Kidney glomerular epithelial cell (primary cell): ENCODE results near the gene RNF217.
"Not testable (repeated sequence)": the region's sequence is repeated elsewhere in the genome, so short reads cannot be mapped to it uniquely, and the experiment has no call there.

Source experiments
- DNase-seq: peaks from one replicate; lab custom pipeline; 2025; lab: John Stamatoyannopoulos, UW

Gene RNF217

DNA sequence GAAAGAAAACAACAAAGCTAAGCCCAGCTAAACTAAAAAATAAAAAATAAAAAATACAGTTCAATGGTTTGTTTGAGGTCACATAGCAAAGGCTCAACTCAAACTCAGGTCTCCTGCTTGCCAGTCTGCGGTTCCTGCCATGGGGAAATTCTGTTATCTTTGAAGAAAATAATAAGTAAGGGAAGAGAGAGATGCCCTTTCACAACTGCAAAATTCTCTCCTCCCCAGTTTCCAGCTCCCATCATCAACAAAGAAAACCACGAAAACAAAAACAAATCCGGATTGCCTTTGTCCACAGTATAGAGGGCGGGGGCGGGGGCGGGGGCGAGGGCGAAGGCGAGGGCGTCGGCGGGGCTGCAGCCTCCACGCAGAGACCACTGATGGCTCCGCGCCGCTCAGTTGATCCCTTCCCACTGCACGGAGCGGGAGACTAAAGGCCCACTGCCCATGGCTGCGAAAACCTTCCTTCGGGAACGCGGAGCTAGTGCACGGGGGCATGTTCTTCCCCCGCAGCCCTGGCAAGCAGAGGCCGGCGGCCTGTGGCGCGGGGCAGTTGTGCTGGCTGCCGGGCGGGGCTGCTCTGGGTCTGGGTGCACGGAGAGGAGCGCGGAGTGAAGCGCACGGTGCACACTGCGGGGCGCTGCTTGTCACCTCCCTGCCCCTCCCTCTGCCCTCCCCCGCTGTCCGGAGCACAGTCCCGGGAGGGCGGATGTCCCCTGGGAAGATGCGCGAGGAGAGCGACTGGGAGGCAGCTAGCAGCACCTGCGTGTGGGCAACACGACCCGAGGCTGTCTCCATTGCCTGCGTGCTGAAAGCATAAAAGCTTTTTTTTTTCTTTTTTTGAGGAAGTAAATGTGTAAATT lies 137.2 kb downstream of the RNF217 start:
- DNase-seq: no peak

DNA sequence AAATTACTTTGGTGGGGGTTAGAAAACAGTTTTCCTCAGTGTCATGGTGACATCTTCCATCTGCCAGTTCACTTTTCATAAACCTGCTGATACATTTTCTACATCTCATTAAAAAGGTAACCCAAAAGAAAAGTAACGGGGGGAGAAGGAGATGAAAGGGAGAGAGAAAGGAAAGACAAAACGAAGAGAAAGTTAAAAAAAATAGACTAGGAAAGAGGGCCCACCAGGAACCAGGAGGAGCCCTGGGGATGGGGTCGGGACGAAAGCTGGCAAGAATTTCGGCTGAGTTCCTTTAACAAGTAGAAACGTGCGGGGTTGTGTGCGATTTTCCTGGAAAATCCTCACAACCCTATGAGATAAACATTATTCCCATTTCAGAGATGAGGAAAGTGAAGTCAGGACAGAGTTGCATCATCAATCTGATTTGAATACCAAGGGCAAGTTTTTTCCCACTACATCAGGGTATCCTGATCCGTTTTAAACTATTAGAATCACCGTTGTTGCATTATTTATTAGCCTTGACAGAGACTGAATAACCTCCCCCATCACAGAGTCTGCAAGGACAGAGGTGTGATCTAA lies 137.9 kb downstream of the RNF217 start:
- DNase-seq: no peak

DNA sequence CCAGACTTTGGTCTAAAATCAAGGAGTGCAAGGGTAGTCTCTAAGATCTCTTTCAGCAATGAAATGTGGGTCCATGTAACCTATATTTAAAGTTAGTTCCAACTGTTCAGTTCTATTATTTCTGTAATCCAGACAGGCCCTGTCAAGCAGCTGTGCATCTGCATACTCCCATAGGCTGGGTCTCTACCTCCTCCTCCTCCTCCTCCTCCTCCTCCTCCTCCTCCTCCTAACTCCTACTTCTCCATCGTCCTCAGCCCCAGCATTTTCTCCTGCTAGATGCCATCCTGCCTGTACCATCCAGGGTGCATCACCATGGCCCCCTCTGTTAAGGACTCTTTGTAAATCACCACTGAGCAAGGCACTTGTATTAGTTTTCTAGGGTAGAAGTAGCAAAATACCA lies 138.9 kb downstream of the RNF217 start:
- no peak for DNase-seq

DNA sequence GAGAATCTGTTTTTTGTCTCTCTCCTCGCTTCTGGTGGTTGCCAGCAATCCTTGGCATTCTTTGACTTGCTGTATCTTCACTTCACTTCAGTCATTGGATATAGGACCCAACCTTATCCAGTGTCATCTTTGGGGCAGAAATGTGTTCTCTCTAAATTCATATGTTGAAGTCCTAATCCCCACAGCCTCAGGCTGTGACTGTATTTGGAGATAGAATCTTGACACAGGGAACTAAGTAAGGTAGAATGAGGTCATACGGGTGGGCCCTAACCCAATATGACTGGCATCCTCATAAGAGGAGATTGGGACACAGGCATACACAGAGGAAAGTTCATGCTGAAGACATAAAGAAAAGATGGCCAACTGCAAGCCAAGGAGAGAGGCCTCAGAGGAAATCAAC lies 139.4 kb downstream of the RNF217 start:
- no peak for DNase-seq

DNA sequence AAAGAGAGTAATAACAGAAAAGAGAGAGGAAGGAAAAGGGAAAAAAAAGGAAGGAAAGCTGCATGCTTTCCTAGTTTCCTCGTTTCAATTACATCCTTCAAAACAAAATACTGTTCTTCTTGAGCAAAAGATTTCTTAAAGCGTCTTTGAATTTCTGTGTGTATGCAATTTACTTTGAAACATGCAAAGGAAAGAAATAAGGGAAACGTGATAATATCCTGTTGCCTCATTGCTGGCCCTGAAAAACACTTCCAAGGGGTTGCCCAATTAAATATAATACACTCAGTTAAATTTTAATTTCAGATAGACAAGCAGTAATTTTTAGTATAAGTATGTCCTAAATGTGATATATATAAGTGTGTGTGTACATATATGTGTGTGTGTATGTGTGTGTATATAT lies 140.2 kb downstream of the RNF217 start:
- no peak for DNase-seq

DNA sequence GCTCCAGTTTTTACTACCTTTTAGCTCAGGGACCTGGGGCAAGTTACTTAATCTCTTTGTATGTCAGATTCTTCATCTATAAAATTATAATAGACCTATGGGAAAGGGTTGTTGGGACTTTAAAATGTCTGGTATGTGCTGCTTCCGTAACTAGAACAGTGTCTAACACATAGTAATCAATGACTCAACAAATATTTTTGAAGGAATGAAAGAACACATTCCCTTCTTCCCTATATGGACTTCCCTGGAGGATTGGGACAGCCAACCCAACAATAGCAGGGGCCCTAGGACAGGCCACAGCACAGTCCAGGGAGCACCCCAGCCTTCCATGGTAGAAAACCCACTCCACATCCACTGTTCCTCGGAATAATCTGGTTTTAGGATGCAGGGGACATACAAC lies 140.7 kb downstream of the RNF217 start:
- DNase-seq: peak; percentile 79

DNA sequence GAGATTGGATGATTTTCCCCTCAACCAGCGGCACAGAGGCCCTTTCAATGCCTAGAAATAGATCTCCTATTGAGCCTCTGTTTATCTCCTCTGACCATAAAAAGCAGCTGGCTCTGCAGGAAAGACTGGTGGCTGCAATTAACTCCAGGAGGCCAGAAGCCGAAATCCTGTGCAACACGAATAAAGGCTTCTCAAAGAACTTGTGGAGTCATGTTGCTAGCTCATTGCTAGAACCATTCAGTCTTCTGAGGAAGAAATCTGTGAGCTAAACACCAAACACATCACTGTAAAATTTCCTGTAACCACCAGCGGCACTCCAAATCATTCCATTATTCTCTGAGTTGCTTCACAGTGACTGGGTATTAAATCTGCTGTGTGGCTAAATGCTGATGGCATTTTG lies 142.2 kb downstream of the RNF217 start:
- DNase-seq: no peak

DNA sequence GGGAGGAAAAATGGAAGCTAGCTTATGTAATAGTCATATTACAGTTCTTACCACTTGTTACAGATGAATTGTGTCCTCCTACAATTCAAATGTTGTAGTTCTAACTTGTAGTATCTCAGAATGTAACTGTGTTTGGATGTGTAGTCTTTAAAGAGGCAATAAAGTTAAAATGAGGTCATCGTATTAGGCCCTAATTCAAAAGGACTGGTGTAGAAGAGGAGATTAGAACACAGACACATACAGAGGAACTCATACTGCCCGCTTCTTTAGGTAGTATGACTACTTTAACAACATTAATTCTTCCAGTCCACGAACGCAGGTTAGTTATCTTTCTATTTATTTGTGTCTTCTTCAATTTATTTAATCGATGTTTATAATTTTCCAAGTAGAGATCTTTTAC lies 144.8 kb downstream of the RNF217 start:
- no peak for DNase-seq

DNA sequence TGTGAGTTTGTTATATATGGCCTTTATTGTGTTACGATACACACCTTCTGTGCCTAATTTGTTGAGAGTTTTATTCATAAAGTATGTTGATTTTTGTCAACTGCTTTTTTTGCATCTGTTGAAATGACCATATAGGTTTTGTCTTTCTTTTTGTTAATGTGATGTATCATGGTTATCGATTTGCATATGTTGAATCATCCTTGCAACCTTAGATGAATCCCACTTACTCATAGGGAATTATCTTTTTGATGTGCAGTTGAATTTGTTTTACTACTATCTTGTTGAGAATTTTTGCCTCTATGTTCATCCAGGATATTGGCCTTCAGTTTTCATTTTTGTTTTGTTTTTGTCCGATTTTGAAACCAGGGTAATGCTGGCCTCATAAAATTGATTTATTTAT lies 145.7 kb downstream of the RNF217 start:
- DNase-seq: no peak

DNA sequence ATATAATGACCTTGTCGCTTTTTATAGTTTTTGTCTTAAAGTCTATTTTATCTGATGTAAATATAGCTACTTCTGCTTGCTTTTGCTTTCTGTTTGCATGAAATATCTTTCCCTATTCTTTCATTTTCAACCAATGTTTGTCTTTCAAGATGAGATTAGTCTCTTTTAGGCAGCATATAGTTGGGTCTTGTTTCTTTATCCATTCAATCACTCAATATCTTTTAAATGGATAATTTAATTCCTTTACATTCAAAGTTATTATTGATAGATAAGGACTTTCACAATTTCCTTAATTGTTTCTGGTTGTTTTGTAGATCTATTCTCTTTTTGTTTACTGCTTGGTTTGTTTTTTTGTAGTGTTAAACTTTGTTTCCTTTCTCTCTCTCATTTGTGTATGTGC lies 147.8 kb downstream of the RNF217 start:
- DNase-seq: no peak

DNA sequence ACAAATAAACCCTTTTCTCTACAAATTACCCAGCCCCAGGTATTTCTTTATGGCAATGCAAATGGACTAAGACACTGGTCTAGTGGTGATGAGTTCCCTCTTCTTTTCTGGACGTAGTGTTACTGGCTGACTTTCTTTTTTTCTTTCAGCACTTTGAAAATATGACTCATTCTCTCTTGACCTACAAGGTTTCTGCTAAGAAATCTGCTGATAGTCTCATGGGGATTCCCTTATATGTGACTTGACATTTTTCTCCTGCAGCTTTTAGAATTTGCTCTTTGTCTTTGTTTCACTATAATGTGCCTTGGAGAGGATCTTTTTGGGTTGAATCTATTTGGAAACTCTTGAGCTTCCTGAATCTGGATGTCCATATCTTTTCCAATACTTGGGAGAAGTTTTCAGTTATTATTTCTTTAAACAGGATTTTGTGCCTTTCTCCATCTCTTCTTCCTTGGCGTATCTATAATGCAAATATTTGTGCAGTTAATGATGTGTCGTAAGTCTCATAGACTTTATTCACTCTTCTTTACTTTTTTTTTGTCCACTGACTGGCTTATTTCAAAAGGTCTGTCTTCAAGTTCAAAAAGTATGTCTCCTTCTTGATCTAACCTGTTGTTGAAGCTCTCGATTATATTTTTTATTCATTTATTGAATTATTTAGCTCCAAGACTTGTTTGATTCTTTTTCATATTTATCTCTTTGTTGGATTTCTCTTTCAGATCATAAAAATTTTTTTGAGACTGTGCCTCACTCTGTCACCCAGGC lies 149.2 kb downstream of the RNF217 start:
- DNase-seq: no peak

DNA sequence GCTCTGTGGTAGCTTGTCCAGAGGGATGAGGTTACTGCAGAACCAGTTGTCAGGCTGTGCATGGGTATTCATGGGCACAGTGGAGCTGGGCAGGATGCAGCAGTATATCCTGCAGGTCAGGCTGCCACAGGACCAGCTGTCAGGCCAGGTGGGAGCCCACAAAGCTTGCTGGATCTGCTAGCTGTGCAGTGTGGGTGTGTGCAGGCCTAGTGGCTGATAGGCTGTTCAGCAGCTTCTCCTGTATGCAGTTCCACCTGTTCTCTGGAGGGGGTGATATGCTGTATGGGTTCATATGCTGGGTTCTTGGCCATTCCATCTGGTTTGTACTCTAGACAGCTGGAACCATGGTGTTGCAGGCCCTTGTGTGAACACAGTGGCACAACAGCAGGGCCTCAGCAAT lies 150.7 kb downstream of the RNF217 start:
- no peak for DNase-seq

DNA sequence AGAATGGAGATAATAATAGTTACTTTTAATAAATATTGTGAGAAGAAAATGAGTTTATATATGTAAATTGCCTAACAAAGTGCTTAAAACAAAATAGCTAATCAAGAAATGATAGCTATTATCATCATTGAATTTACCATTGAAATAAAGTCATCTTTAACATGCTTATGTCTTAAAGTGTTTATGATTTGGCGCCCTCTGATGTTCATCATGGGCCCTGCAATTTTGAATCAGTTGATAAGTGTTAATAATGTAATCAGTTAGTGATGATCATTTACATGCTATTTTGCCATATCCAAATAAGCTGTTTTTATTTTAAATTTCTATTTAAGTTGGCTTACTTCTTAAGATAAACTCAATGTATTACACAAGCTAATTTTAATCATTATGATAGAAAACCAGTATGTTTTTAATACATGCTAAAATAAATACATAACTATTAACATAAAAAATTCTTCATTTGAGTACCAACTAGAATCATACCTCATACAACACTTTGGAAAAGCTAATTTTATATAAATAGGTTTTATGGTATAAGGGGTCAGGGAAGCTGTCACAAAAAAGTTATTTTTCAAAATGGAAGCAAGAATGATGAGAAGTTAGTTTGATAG lies 152.1 kb downstream of the RNF217 start:
- DNase-seq: peak; percentile 32

DNA sequence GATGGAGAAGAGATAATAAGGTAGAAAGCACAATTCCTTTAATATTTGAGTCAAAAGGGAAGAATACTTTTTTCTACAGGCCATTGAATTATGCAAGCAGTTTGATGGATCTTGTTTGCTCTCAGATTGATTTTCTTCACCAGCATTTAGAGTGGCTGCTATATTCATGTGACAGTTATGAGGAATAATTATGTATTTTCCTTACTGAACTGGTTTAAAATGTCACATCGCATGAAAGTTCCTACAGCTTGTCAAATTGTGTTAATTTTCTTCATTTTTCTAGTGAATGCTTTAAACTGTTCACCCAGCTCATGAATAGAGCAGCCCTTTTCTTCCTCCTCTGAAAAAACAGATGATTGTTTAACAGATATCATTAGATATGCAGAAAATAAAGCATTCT lies 153.9 kb downstream of the RNF217 start:
- no peak for DNase-seq

DNA sequence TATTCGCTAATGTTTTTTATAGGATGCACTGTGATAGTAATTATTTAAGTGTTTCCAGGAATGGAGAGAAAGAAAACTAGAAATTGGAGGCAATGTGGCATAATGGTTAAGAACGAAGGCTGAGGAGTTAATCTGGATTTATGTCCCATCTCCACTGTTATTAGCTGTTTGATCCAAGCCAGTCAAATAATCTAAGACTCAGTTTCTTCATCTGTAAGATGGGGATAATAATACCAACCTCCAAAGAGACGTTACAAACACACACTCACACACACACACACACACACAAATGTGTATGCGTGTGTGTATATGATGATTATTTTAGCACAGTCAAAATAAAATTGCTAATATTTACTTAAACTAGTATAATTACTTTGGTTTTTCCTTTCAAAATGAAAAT lies 154.5 kb downstream of the RNF217 start:
- DNase-seq: no peak

DNA sequence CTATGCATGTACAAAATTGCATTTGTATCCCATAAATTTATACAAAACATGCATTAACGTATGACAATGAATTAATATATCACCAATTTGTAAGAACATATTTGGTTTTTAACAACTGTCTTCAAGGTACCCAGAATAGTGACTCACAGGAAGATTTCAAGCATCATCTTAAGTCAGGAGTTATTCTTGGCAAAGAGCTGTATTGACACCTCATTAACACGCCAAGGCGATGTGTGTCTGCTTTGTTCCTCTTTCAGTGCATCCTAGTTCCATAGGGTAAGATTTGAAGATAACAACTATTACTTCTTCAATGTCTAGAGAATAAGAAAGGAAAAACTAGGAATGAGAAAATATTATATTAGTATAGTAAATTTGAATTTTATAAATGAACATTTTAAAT lies 155.6 kb downstream of the RNF217 start:
- DNase-seq: peak; percentile 67

DNA sequence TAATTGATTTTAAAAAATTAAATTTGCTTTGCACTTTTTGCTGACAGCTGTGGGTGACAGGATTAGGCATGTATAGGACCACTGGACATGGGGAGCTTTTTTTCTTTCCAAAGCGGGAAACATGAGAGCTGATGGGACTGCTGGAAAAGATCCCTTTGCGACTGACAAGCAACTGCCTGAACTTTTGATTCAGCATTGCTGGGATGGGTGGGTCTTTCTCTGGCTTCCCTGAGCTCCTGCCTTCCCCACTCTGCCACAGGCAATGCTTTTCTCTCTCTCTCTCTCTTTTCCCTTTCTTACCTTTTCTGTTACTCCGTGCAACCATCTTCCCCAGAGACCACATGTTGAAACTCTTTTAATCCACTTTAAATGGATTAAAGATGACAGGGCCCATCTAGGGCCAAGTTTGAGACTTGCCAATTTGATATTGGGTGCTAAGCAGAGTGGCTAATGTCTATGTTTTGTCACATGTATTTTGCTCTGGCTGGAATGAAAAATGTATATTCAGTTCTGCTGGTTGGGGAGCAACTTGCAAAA lies 157.9 kb downstream of the RNF217 start:
- no peak for DNase-seq

DNA sequence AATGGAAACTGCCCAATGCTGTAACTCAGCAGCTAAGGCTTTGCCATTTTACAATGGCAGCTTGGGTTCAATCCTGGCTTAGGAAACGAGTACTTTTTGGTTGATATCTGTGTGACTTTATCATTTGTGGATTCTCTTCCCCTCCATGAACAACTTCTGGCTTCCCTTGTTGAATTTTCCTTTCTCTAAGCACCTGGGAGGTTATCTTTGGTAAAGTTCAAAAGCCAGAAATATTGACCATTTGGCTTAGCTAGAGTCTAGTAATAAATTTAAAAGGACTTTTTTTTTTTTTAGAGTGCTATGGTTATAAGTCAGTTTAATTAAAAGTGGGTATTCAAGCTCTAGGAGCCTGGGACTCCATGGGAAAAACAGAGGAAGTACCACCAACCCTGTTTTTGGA lies 159.7 kb downstream of the RNF217 start:
- DNase-seq: no peak

DNA sequence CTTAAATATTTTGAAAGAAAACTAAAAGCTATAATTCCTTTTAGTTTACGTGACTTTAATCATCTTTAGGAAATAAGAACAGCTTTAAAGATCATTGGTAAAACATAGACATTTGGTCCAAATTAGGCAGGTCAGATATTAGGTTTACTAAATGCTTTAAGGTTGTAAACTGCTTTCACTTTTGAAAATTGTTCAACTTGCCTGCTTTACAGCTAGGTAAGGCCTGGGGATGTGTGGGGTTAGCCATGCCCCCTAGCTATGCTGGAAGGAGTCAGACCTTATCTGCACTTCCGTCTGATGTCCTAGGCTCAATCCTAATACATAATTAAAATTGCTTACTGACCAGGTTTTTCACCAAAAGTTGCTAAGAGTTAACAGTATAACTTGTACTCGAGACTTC lies 160.8 kb downstream of the RNF217 start:
- DNase-seq: no peak

DNA sequence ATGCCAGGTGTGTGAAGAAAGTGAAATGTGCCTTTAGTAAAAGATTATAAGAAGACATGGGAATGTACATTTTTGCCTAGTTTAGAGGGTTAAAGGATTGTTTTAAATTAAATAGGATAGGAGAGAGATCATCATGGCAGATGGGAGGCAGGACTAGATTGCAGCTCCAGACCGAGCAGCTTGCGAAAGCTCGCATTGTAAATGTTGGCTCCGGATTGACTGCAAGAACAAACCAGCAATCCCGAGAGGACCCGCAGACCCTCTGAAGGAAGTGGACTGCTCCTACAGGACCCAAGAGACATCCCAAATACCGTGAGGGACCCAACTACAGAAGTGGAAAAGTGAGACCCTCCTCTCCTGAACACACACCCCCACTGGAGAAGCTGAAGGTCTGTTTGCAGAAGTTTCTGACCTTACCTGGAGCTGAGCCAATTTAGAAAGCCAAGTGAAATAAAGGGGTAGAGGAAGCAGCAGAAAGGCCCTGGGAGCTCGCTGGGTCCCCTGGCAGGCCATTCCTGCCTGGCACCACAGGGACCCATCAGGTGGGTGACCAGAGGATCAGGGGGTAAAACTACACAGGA lies 161.3 kb downstream of the RNF217 start:
- no peak for DNase-seq

DNA sequence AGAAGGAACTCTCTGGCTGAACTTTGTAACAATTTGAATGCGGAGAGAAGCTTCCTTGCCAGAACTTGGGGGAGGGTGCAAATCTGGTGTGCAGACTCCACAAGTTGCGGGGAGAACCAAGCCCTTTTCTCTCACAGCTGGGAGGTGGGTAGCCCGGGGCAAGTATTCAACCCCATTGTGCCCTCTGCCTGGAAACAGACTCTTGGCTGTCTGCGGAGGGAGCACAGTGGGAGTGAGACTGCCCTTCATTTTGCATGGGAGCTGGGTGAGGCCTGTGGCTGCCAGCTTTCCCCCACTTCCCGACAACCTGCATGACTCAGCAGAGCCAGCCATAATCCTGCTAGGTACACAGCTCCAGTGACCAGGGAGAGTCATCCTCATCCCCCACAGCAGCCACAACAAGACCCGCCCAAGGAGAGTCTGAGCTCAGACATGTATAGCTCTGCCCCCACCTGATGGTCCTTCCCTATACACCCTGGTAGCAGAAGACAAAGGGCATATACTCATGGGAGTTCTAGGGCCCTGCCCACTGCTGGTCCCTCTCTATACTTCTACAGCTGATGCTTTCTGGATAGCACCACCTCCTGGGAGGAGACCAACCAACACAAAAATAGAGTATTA lies 161.9 kb downstream of the RNF217 start:
- peak; percentile 35 for DNase-seq

DNA sequence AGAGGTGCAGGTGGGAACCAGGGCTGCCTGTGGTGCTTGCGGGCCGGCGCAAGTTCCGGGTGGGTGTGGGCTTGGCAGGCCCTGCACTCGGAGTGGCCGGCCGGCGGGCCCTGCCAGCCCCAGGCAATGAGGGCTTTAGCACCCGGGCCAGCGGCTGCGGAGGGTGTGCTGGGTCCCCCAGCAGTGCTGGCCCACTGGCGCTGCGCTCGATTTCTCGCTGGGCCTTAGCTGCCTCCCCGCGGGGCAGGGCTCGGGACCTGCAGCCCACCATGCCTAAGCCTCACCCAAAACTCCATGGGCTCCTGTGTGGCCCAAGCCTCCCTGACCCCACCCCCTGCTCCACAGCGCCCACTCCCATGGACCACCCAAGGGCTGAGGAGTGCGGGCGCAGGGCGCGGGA lies 163.6 kb downstream of the RNF217 start:
- DNase-seq: not testable (repeated sequence)
